CD8-positive, alpha-beta memory T cell (primary cell): Measurements from ENCODE around the gene MYMX. TPM values are rescaled to one million over a fixed set of nuclear protein-coding genes. Genes with fewer than 3 reads are reported as not detected.

Experiments used
- CTCF ChIA-PET: fragments of 350-600 bp; sonication (Branson Sonifier 250); formaldehyde crosslinking; loops from one replicate; lab custom pipeline; 2021; ENCODE audit warnings: antibody characterized with exemption; lab: Charles Lee
- POLR2A ChIA-PET: fragments of 350-600 bp; sonication (Branson Sonifier 250); formaldehyde crosslinking; loops from one replicate; lab custom pipeline; 2021; ENCODE audit warnings: antibody characterized with exemption; lab: Charles Lee
- DNase-seq, 5 donors: peaks; one replicate each; pipeline versions ENCODE4 v3.0.0 to v3.0.0-alpha.2; 2020 to 2022; ENCODE audit warnings: mixed read lengths in 1 of 5
- H3K27ac ChIP-seq: one replicate; pipeline ENCODE4 v1.7.0; 2013; ENCODE audit warnings: low read depth, mild to moderate bottlenecking, low read length, moderate library complexity
- H3K27me3 ChIP-seq: 2 replicates; pipeline ENCODE4 v1.7.0; 2013; ENCODE audit warnings: low read length, mild to moderate bottlenecking; ENCODE audit not compliant: insufficient read depth, poor library complexity, severe bottlenecking
- H3K36me3 ChIP-seq: 2 replicates; pipeline ENCODE4 v1.7.0; 2013; ENCODE audit warnings: mild to moderate bottlenecking, low read length, moderate library complexity; ENCODE audit not compliant: insufficient read depth
- H3K4me1 ChIP-seq: 2 replicates; pipeline ENCODE4 v1.7.0; 2013; ENCODE audit warnings: mild to moderate bottlenecking, low read length, moderate library complexity; ENCODE audit not compliant: insufficient read depth
- H3K4me3 ChIP-seq: 2 replicates; pipeline ENCODE4 v1.7.0; 2013; ENCODE audit warnings: mild to moderate bottlenecking, low read length
- H3K9me3 ChIP-seq: 2 replicates; pipeline ENCODE4 v1.7.0; 2013; ENCODE audit warnings: mild to moderate bottlenecking, low read length
- H3K27ac Mint-ChIP-seq, 8 donors: one replicate each; pipeline ENCODE4 v1.8.0; 2020 to 2021; ENCODE audit warnings: mixed read lengths in 8 of 8, mild to moderate bottlenecking in 6 of 8, inconsistent platforms in 3 of 8, moderate library complexity in 3 of 8
- H3K27me3 Mint-ChIP-seq, 2 donors: one replicate each; pipeline ENCODE4 v1.8.0; 2020 to 2021; ENCODE audit warnings: mixed read lengths in 2 of 2, mild to moderate bottlenecking in 1 of 2, moderate library complexity in 1 of 2
- H3K36me3 Mint-ChIP-seq, 3 donors: one replicate each; pipeline ENCODE4 v1.8.0; 2020 to 2021; ENCODE audit warnings: mixed read lengths in 3 of 3, inconsistent platforms in 1 of 3, mild to moderate bottlenecking in 1 of 3
- H3K4me1 Mint-ChIP-seq, 3 donors: one replicate each; pipeline ENCODE4 v1.8.0; 2020 to 2021; ENCODE audit warnings: mixed read lengths in 3 of 3, inconsistent platforms in 1 of 3, mild to moderate bottlenecking in 1 of 3
- H3K4me3 Mint-ChIP-seq, 7 donors: one replicate each; pipeline ENCODE4 v1.8.0; 2020 to 2021; ENCODE audit warnings: mixed read lengths in 7 of 7, mild to moderate bottlenecking in 6 of 7, moderate library complexity in 4 of 7, inconsistent platforms in 2 of 7
- H3K9me3 Mint-ChIP-seq, 5 donors: one replicate each; pipeline ENCODE4 v1.8.0; 2020 to 2022; ENCODE audit warnings: mixed read lengths in 5 of 5, mild to moderate bottlenecking in 3 of 5, moderate library complexity in 2 of 5, inconsistent platforms in 1 of 5
- polyA plus RNA-seq: library from polyadenylated mRNA; unstranded; fragments of 300-500 nt; fragmentation: Illumina TruSeq; gene quantifications from one replicate; pipeline ENCODE4 v1.2.3, GENCODE V29; 2021
- total RNA-seq, 2 experiments: library from RNA; stranded (reverse); gene quantifications; one replicate each; pipeline ENCODE4 v1.2.3, GENCODE V29; 2021

The MYMX gene
- total and polyA plus RNA-seq, 3 experiments from 2014 or later = not detected

- H3K4me1 Mint-ChIP-seq = peaks cover 10 to 15% (median 10%) of the 10 kb centered on the region in 3 donors
- ChIA-PET POLR2A (interaction anchor here (0.6 to 2.1 kb wide), 5 partner anchors 9 to 1184 kb away, joined by 3 to 18 read pairs (median 3); partner anchors contain the start of genes CUL7, HSP90AB1 and SLC29A1), CTCF (interaction anchor here (0.9 to 6.3 kb wide), 16 partner anchors 9 to 141 kb away, joined by 3 to 69 read pairs (median 4); partner anchors contain the start of genes HSP90AB1, SLC29A1 and SLC35B2)
- peaks cover 0 to 2% of the 10 kb centered on the region in 2 donors for H3K27me3 Mint-ChIP-seq
- Histone ChIP-seq H3K27ac (peak overlapping the region; percentile 87), H3K36me3 (no peaks in the 10 kb centered on the region), H3K27me3 (no peaks in the 10 kb centered on the region), H3K4me1 (peaks cover 12% of the 10 kb centered on the region), H3K9me3 (no peaks in the 10 kb centered on the region), H3K4me3 (peak overlapping the region; percentile 77)
- H3K27ac Mint-ChIP-seq = peak overlapping the region; percentile 63 to 98 (median 96)
- H3K9me3 Mint-ChIP-seq = no peaks in the 10 kb centered on the region
- peaks cover 0 to 3% (median 0%) of the 10 kb centered on the region in 3 donors for H3K36me3 Mint-ChIP-seq
- peak overlapping the region; percentile 84 to 95 (median 89) for H3K4me3 Mint-ChIP-seq
- DNase-seq = peak; percentile 70 to 85 (median 76)
These were observed 21.2 kb downstream of the MYMX start for GRCh38 chr6:44237813-44238433.

GRCh38 chr6:44238687-44239350 is 22.1 kb downstream of the MYMX start:
- no peak for DNase-seq
- peaks cover 10 to 15% (median 10%) of the 10 kb centered on the region in 3 donors for H3K4me1 Mint-ChIP-seq
- H3K4me1 ChIP-seq = peaks cover 12% of the 10 kb centered on the region
- H3K4me3 ChIP-seq = no peak overlapping the region
- H3K36me3 Mint-ChIP-seq = peaks cover 0 to 3% (median 0%) of the 10 kb centered on the region in 3 donors
- POLR2A ChIA-PET = interaction anchor here (2.1 kb wide), 1 partner anchor 8 kb away, joined by 18 read pairs; the partner anchor contains the start of gene HSP90AB1
- H3K27me3 Mint-ChIP-seq = peaks cover 0 to 2% of the 10 kb centered on the region in 2 donors
- H3K9me3 ChIP-seq = no peaks in the 10 kb centered on the region
- peak overlapping the region in 7 of 8 donors; percentile 63 to 98 (median 96) for H3K27ac Mint-ChIP-seq
- CTCF ChIA-PET = interaction anchor here (1.6 to 6.3 kb wide), 4 partner anchors 8 to 60 kb away, joined by 4 to 69 read pairs (median 23); partner anchors contain the start of genes HSP90AB1 and SLC29A1
- no peak overlapping the region for H3K27ac ChIP-seq
- no peaks in the 10 kb centered on the region for H3K27me3 ChIP-seq
- peak overlapping the region; percentile 84 to 95 (median 89) for H3K4me3 Mint-ChIP-seq
- H3K9me3 Mint-ChIP-seq = no peaks in the 10 kb centered on the region
- no peaks in the 10 kb centered on the region for H3K36me3 ChIP-seq

- H3K4me3 Mint-ChIP-seq = peak overlapping the region in 3 of 7 donors; percentile 23 to 66 (median 45)
- no peak overlapping the region for H3K27ac ChIP-seq
- H3K4me3 ChIP-seq = no peak overlapping the region
- DNase-seq = no peak
- no peaks in the 10 kb centered on the region for H3K9me3 ChIP-seq
- H3K9me3 Mint-ChIP-seq = peaks cover 0 to 2% (median 0%) of the 10 kb centered on the region in 5 donors
- POLR2A ChIA-PET = no interaction called here
- peaks cover 0 to 18% (median under 1%) of the 10 kb centered on the region in 3 donors for H3K36me3 Mint-ChIP-seq
- H3K4me1 ChIP-seq = peaks cover 13% of the 10 kb centered on the region
- peaks cover 2% of the 10 kb centered on the region for H3K36me3 ChIP-seq
- CTCF ChIA-PET = interaction anchor here (0.7 to 6.3 kb wide), 5 partner anchors 9 to 25 kb away, joined by 3 to 74 read pairs (median 4); partner anchors contain the start of gene SLC35B2
- peaks cover 0 to 9% of the 10 kb centered on the region in 2 donors for H3K27me3 Mint-ChIP-seq
- H3K27me3 ChIP-seq = no peaks in the 10 kb centered on the region
- peaks cover 18 to 27% (median 19%) of the 10 kb centered on the region in 3 donors for H3K4me1 Mint-ChIP-seq
- peak overlapping the region in 1 of 8 donors; percentile 83 for H3K27ac Mint-ChIP-seq
These were observed 26.6 kb downstream of the MYMX start for GRCh38 chr6:44243345-44243744.

GRCh38 chr6:44245391-44245911 is 28.7 kb downstream of the MYMX start:
- ChIA-PET POLR2A (interaction anchor here (1.7 to 3.9 kb wide), 4 partner anchors 10 to 68 kb away, joined by 4 to 77 read pairs (median 16); partner anchors contain the start of genes AARS2, NFKBIE and SLC35B2), CTCF (interaction anchor here (0.9 to 6.3 kb wide), 6 partner anchors 9 to 74 kb away, joined by 3 to 74 read pairs (median 4); partner anchors contain the start of gene SLC35B2)
- peak overlapping the region; percentile 49 to 99 (median 93) for H3K27ac Mint-ChIP-seq
- Histone ChIP-seq H3K27me3 (no peaks in the 10 kb centered on the region), H3K36me3 (peaks cover 23% of the 10 kb centered on the region), H3K27ac (peak overlapping the region; percentile 98), H3K9me3 (no peaks in the 10 kb centered on the region), H3K4me1 (peaks cover 23% of the 10 kb centered on the region), H3K4me3 (peak overlapping the region; percentile 98)
- H3K36me3 Mint-ChIP-seq = peaks cover 4 to 39% (median 13%) of the 10 kb centered on the region in 3 donors
- peaks cover 0 to 7% of the 10 kb centered on the region in 2 donors for H3K27me3 Mint-ChIP-seq
- peaks cover 0 to 2% (median 0%) of the 10 kb centered on the region in 5 donors for H3K9me3 Mint-ChIP-seq
- H3K4me1 Mint-ChIP-seq = peaks cover 34 to 45% (median 35%) of the 10 kb centered on the region in 3 donors
- H3K4me3 Mint-ChIP-seq = peak overlapping the region; percentile 91 to 99 (median 98)
- no peak for DNase-seq

- H3K27ac ChIP-seq = peak overlapping the region; percentile 98
- Mint-ChIP-seq H3K9me3 (peaks cover 0 to 2% (median 0%) of the 10 kb centered on the region in 5 donors), H3K4me1 (peaks cover 34 to 49% (median 40%) of the 10 kb centered on the region in 3 donors), H3K36me3 (peaks cover 4 to 45% (median 13%) of the 10 kb centered on the region in 3 donors), H3K27ac (peak overlapping the region; percentile 91 to 99 (median 98)), H3K27me3 (peaks cover 0 to 7% of the 10 kb centered on the region in 2 donors), H3K4me3 (peak overlapping the region; percentile 91 to 99 (median 98))
- H3K9me3 ChIP-seq = no peaks in the 10 kb centered on the region
- peak overlapping the region; percentile 98 for H3K4me3 ChIP-seq
- no peaks in the 10 kb centered on the region for H3K27me3 ChIP-seq
- peaks cover 29% of the 10 kb centered on the region for H3K36me3 ChIP-seq
- peaks cover 23% of the 10 kb centered on the region for H3K4me1 ChIP-seq
- ChIA-PET CTCF (interaction anchor here (0.8 to 6.3 kb wide), 12 partner anchors 10 to 99 kb away, joined by 3 to 74 read pairs (median 4); partner anchors contain the start of gene SLC35B2), POLR2A (interaction anchor here (0.6 to 3.9 kb wide), 13 partner anchors 8 to 1074 kb away, joined by 3 to 77 read pairs (median 7); partner anchors contain the start of genes AARS2, CDC5L, GTPBP2 and NFKBIE)
- DNase-seq = peak; percentile 76 to 86 (median 80)
These were observed 29.4 kb downstream of the MYMX start for GRCh38 chr6:44245912-44246662.

- H3K4me3 Mint-ChIP-seq = peak within 1 kb of the TSS; percentile 91 to 99 (median 98)
- peaks cover 0 to 7% of the 10 kb centered on the region in 2 donors for H3K27me3 Mint-ChIP-seq
- H3K27ac ChIP-seq = peak within 1 kb of the TSS; percentile 98
- H3K36me3 ChIP-seq = peaks cover 36% of the 10 kb centered on the region
- no peaks in the 10 kb centered on the region for H3K9me3 ChIP-seq
- POLR2A ChIA-PET = interaction anchor here (0.6 to 3.9 kb wide), 16 partner anchors 9 to 1075 kb away, joined by 3 to 77 read pairs (median 6); partner anchors contain the start of genes AARS2, CDC5L, GTPBP2 and NFKBIE
- CTCF ChIA-PET = interaction anchor here (0.8 to 6.3 kb wide), 9 partner anchors 10 to 98 kb away, joined by 3 to 74 read pairs (median 5); partner anchors contain the start of gene SLC35B2
- H3K27me3 ChIP-seq = no peaks in the 10 kb centered on the region
- H3K36me3 Mint-ChIP-seq = peaks cover 6 to 52% (median 15%) of the 10 kb centered on the region in 3 donors
- H3K4me1 Mint-ChIP-seq = peaks cover 37 to 51% (median 47%) of the 10 kb centered on the region in 3 donors
- peaks cover 0 to 2% (median 0%) of the 10 kb centered on the region in 5 donors for H3K9me3 Mint-ChIP-seq
- DNase-seq = peak; percentile 87 to 98 (median 95)
- H3K4me3 ChIP-seq = peak within 1 kb of the TSS; percentile 98
- peak within 1 kb of the TSS; percentile 91 to 99 (median 98) for H3K27ac Mint-ChIP-seq
- H3K4me1 ChIP-seq = peaks cover 23% of the 10 kb centered on the region
These were observed 30.1 kb downstream of the MYMX start, which contains the start of gene HSP90AB1 for GRCh38 chr6:44246663-44247337. HSP90AB1 (plus strand) TSS chr6:44247101; CDS start chr6:44248630, 1,529 bp downstream.
